HCT116 (cell line): ENCODE results near the gene NPB. TPM values are rescaled to one million over a fixed set of nuclear protein-coding genes. Genes with fewer than 3 reads are reported as not detected.

Source experiments
- ATAC-seq: fragments of 200-7000 bp; cut with Tn5 transposase; 2 replicates; pipeline ENCODE4 v1.9.1; 2020; ENCODE audit warnings: mild to moderate bottlenecking, moderate library complexity
- BruUV-seq: library from RNA; stranded (reverse); fragments of 400-500 nt; replicated peaks from 2 replicates; lab custom pipeline; 2021; lab: Mats Ljungman, UMichigan
- CTCF ChIA-PET: fragments of 300-600 bp; sonication (Branson Sonifier 250); formaldehyde crosslinking; loops from one replicate; lab custom pipeline; 2021; ENCODE audit warnings: antibody characterized with exemption; lab: Charles Lee
- POLR2A ChIA-PET: fragments of 300-600, 350-600 bp; sonication (Branson Sonifier 250); formaldehyde crosslinking; loops from one replicate; lab custom pipeline; 2021; ENCODE audit warnings: antibody characterized with exemption; lab: Charles Lee
- RAD21 ChIA-PET, 2 experiments: fragments of 300-600 bp; sonication (Branson Sonifier 250); formaldehyde crosslinking; loops; one replicate each; lab custom pipeline; 2023; ENCODE audit warnings: low total read pairs in 2 of 2; ENCODE audit not compliant: uncharacterized antibody in 2 of 2, unreplicated experiment in 2 of 2, low non-redundant PET in 1 of 2; lab: Charles Lee
- DNase-seq: peaks from one replicate; pipeline ENCODE4 v3.0.0-alpha.2; 2010; ENCODE audit warnings: low read depth, low spot score
- H2AFZ ChIP-seq: fragments of 200-600 bp; shearing (Covaris generic), sonication (generic); 2 replicates; pipeline ENCODE4 v1.6.1; 2017; ENCODE audit warnings: low read depth, mixed run types, mixed read lengths, antibody characterized with exemption, low read length; ENCODE audit not compliant: poor library complexity, severe bottlenecking
- H3K27ac ChIP-seq: 2 replicates; pipeline ENCODE4 v1.5.1; 2012; ENCODE audit warnings: low read depth, low read length
- H3K27me3 ChIP-seq: fragments of 200-600 bp; sonication (generic); 2 replicates; pipeline ENCODE4 v1.6.1; 2016; ENCODE audit warnings: mixed run types, low read length, mixed read lengths; ENCODE audit not compliant: insufficient read depth
- H3K36me3 ChIP-seq, 2 experiments: fragments of 200-500 bp in 1 of 2; fragments of 200-600 bp in 1 of 2; sonication (Bioruptor generic) in 1 of 2; sonication (generic) in 1 of 2; 2 replicates each; pipeline versions ENCODE4 v1.5.1 to v1.6.1; 2014 to 2016; ENCODE audit warnings: low read length in 2 of 2, inconsistent platforms in 1 of 2, mixed read lengths in 1 of 2, mixed run types in 1 of 2; ENCODE audit not compliant: insufficient read depth in 2 of 2, control insufficient read depth in 1 of 2
- H3K4me1 ChIP-seq, 2 experiments: fragments of 200-600 bp in 1 of 2; sonication (generic) in 1 of 2; 2 replicates each; pipeline versions ENCODE4 v1.5.1 to v1.6.1; 2012 to 2017; ENCODE audit warnings: low read length in 2 of 2, inconsistent platforms in 1 of 2, mild to moderate bottlenecking in 1 of 2, mixed read lengths in 1 of 2, mixed run types in 1 of 2, moderate library complexity in 1 of 2; ENCODE audit not compliant: insufficient read depth in 2 of 2, control insufficient read depth in 1 of 2
- H3K4me2 ChIP-seq: fragments of 200-600 bp; sonication (generic); 2 replicates; pipeline ENCODE4 v1.6.1; 2017; ENCODE audit warnings: mixed run types, low read length, mixed read lengths
- H3K4me3 ChIP-seq, 2 experiments: fragments of 200-600 bp in 1 of 2; sonication (generic) in 1 of 2; replicated peaks in 1 of 2; 2 replicates each; pipeline ENCODE4 v1.5.1; 2011 to 2016; ENCODE audit warnings: low read length in 2 of 2, control low read depth in 1 of 2, low read depth in 1 of 2, mild to moderate bottlenecking in 1 of 2, mixed read lengths in 1 of 2, mixed run types in 1 of 2
- H3K79me2 ChIP-seq: fragments of 200-600 bp; sonication (generic); 2 replicates; pipeline ENCODE4 v1.6.1; 2017; ENCODE audit warnings: mild to moderate bottlenecking, mixed run types, low read length, moderate library complexity, mixed read lengths; ENCODE audit not compliant: insufficient read depth
- H3K9ac ChIP-seq: fragments of 200-600 bp; sonication (generic); 2 replicates; pipeline ENCODE4 v1.6.1; 2016; ENCODE audit warnings: low read length, mixed read lengths
- H3K9me2 ChIP-seq: fragments of 200-600 bp; sonication (generic), shearing (Covaris generic); 2 replicates; pipeline ENCODE4 v1.6.1; 2017; ENCODE audit warnings: mixed run types, mild to moderate bottlenecking, moderate library complexity; ENCODE audit not compliant: insufficient read depth
- H3K9me3 ChIP-seq, 2 experiments: fragments of 200-500 bp in 1 of 2; fragments of 200-600 bp in 1 of 2; sonication (Bioruptor generic) in 1 of 2; sonication (generic) in 1 of 2; 2 replicates each; pipeline ENCODE4 v1.6.1; 2014 to 2017; ENCODE audit warnings: low read length in 2 of 2, mixed read lengths in 2 of 2, inconsistent platforms in 1 of 2, low read depth in 1 of 2, mild to moderate bottlenecking in 1 of 2, mixed run types in 1 of 2, moderate library complexity in 1 of 2; ENCODE audit not compliant: control insufficient read depth in 1 of 2, insufficient read depth in 1 of 2
- H4K20me1 ChIP-seq: fragments of 200-600 bp; sonication (generic), shearing (Covaris generic); 2 replicates; pipeline ENCODE4 v1.6.1; 2017; ENCODE audit warnings: mixed run types, mild to moderate bottlenecking, moderate library complexity; ENCODE audit not compliant: insufficient read depth
- CBX3 ChIP-seq: IDR thresholded peaks from 2 replicates; pipeline ENCODE4 v1.6.1; 2012; ENCODE audit warnings: low read depth
- CEBPB ChIP-seq: IDR thresholded peaks from 2 replicates; pipeline ENCODE4 v1.6.1; 2012; ENCODE audit warnings: low read depth
- EGR1 ChIP-seq: IDR thresholded peaks from 2 replicates; pipeline ENCODE4 v1.6.1; 2012; ENCODE audit warnings: low read depth
- ELF1 ChIP-seq: IDR thresholded peaks from 2 replicates; pipeline ENCODE4 v1.6.1; 2012; ENCODE audit warnings: low read depth, borderline replicate concordance
- FOSL1 ChIP-seq: IDR thresholded peaks from 2 replicates; pipeline ENCODE4 v1.6.1; 2012; ENCODE audit warnings: low read depth
- POLR2A ChIP-seq: IDR thresholded peaks from 2 replicates; pipeline ENCODE4 v1.7.0; 2011; ENCODE audit warnings: borderline replicate concordance; ENCODE audit not compliant: insufficient read depth, insufficient read length; ENCODE audit errors: extremely low read depth
- POLR2AphosphoS5 ChIP-seq: IDR thresholded peaks from 2 replicates; pipeline ENCODE4 v1.6.1; 2011; ENCODE audit warnings: mild to moderate bottlenecking, low read depth, low read length, moderate library complexity
- SP1 ChIP-seq: IDR thresholded peaks from 2 replicates; pipeline ENCODE4 v1.6.1; 2012; ENCODE audit warnings: low read depth
- YY1 ChIP-seq: IDR thresholded peaks from 2 replicates; pipeline ENCODE4 v1.6.1; 2011; ENCODE audit warnings: low read length, low read depth, moderate library complexity, mild to moderate bottlenecking; ENCODE audit not compliant: insufficient replicate concordance; ENCODE audit errors: extremely low read depth
- ZFX ChIP-seq: fragments of 450-650 bp; IDR thresholded peaks from 2 replicates; pipeline ENCODE4 v1.6.1; 2017
- ZNF274 ChIP-seq: fragments of 200-500 bp; sonication (Bioruptor generic); IDR thresholded peaks from 2 replicates; pipeline ENCODE4 v1.6.1; 2014; ENCODE audit warnings: mild to moderate bottlenecking, low read depth, low read length, inconsistent platforms
- intact Hi-C: fragments of 100-400 bp; cut with micrococcal nuclease; formaldehyde crosslinking; loops from 2 replicates; pipeline ENCODE4 v1.10.0; 2022
- total RNA-seq: library from RNA; stranded (reverse); gene quantifications from one replicate; pipeline ENCODE4 v1.2.1, GENCODE V29; 2021; ENCODE audit not compliant: unreplicated experiment
- TF ChIP-seq, protein P1 (sequence below): IDR thresholded peaks from 2 replicates; pipeline ENCODE4 v1.6.1; 2011; ENCODE audit warnings: mild to moderate bottlenecking, low read length, moderate library complexity; ENCODE audit not compliant: insufficient replicate concordance; ENCODE audit errors: extremely low read depth
- TF ChIP-seq, protein P2 (sequence below): IDR thresholded peaks from 2 replicates; pipeline ENCODE4 v1.6.1; 2012
- TF ChIP-seq, protein P3 (sequence below): IDR thresholded peaks from 2 replicates; pipeline ENCODE4 v1.6.1; 2012
- TF ChIP-seq, protein P4 (sequence below): IDR thresholded peaks from 2 replicates; pipeline ENCODE4 v1.6.1; 2012; ENCODE audit warnings: low read depth
- TF ChIP-seq, protein P5 (sequence below), 3 experiments: fragments of 200-600 bp in 1 of 3; sonication (generic) in 1 of 3; IDR thresholded peaks in 2 of 3; conservative IDR thresholded peaks in 1 of 3; 2 replicates each; pipeline ENCODE4 v1.5.1; 2012 to 2017; ENCODE audit warnings: low read depth in 2 of 3, low read length in 2 of 3, antibody characterized with exemption in 1 of 3, borderline replicate concordance in 1 of 3, control low read depth in 1 of 3, mild to moderate bottlenecking in 1 of 3, mixed read lengths in 1 of 3, mixed run types in 1 of 3, moderate library complexity in 1 of 3; ENCODE audit not compliant: insufficient read depth in 1 of 3

Gene NPB
- total RNA-seq, 1 experiment from 2014 or later, result 1.2 TPM

DNA sequence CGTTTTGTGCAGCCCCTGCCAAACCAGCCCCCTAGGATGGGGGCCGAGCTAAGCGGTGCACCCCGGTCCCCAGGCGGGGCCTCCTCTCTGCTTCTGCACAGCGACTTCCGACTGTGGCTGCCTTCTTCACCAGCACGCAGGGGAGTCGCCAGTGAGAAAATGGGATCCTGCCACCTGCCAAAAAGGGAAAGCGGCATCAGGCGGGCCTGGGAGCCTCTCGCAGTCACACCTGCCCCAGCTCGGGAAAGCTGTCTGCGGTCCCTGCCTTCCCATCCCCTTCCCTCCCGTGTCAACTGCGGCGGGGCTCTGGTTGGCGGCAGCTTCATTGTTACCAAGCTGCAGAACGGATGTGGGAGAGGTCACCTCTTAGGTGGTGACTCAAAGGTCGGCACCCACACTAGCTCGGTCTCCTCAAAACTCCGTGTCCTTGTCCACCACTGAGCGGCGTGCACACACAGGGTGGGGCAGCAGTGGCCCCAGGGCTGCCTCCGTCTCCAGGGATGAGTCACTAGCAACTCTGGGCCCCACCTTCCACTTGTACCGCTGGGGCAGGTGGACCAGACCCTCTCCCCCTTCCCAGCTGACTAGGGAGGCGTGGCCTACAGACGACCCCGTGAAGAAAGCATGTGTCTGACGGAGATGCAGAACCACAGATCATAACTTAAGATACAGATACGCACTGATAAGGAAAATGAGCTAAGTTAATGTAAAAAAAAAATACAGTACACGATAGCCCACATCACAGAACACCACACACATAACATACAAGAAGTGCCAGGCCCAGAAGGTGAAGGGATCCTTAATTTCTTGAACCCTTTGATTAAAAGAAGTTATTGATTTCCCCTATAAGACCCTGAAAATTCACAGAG lies 10.6 kb downstream of the NPB start:
- H3K9ac ChIP-seq, result peak overlapping the region; percentile 27; the same call in 1 of the 2 replicates
- no peaks in the 10 kb centered on the region for H4K20me1 ChIP-seq
- intact Hi-C loops, result loop anchor here (5.0 kb wide), 1 partner anchor 110 kb away; the partner anchor contains the start of genes CENPX and LRRC45
- no TSS peak for BruUV-seq
- H3K9me3 ChIP-seq, result no peaks in the 10 kb centered on the region
- H3K4me2 ChIP-seq, result peak overlapping the region; percentile 66
- no peaks in the 10 kb centered on the region for H3K9me2 ChIP-seq
- peak overlapping the region in 1 of 2 experiments; percentile 2; a peak in 1 of 4 replicates for H3K4me3 ChIP-seq
- peak overlapping the region; percentile 60 for H3K27ac ChIP-seq
- ATAC-seq (peak; percentile 49), DNase-seq (peak; percentile 81)
- ChIA-PET RAD21 (interaction anchor here in 1 of 2 experiments (1.3 kb wide), 1 partner anchor 13 kb away, joined by 3 read pairs; no protein-coding TSS in a partner anchor), POLR2A (interaction anchor here (1.1 to 1.3 kb wide), 2 partner anchors 14 to 15 kb away, joined by 3 read pairs; no protein-coding TSS in a partner anchor), CTCF (interaction anchor here (0.9 to 1.8 kb wide), 2 partner anchors 11 to 109 kb away, joined by 4 to 9 read pairs; partner anchors contain the start of genes CENPX and LRRC45)
- H2AFZ ChIP-seq, result no peak overlapping the region
- H3K36me3 ChIP-seq, result peaks cover 21 to 39% of the 10 kb centered on the region in 2 experiments
- H3K27me3 ChIP-seq, result no peaks in the 10 kb centered on the region
- H3K79me2 ChIP-seq, result peaks cover 40% of the 10 kb centered on the region
- H3K4me1 ChIP-seq, result peaks cover 39 to 56% of the 10 kb centered on the region in 2 experiments
- TF ChIP-seq, protein P1, sequence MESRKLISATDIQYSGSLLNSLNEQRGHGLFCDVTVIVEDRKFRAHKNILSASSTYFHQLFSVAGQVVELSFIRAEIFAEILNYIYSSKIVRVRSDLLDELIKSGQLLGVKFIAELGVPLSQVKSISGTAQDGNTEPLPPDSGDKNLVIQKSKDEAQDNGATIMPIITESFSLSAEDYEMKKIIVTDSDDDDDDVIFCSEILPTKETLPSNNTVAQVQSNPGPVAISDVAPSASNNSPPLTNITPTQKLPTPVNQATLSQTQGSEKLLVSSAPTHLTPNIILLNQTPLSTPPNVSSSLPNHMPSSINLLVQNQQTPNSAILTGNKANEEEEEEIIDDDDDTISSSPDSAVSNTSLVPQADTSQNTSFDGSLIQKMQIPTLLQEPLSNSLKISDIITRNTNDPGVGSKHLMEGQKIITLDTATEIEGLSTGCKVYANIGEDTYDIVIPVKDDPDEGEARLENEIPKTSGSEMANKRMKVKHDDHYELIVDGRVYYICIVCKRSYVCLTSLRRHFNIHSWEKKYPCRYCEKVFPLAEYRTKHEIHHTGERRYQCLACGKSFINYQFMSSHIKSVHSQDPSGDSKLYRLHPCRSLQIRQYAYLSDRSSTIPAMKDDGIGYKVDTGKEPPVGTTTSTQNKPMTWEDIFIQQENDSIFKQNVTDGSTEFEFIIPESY, result no peak
- TF ChIP-seq EGR1 (no peak), ZNF274 (no peak), POLR2A (no peak), YY1 (peak; percentile 62), FOSL1 (no peak), ZFX (no peak), SP1 (peak; percentile 93), CBX3 (no peak), ELF1 (no peak), POLR2AphosphoS5 (peak; percentile 65), CEBPB (no peak)
- TF ChIP-seq, protein P2, sequence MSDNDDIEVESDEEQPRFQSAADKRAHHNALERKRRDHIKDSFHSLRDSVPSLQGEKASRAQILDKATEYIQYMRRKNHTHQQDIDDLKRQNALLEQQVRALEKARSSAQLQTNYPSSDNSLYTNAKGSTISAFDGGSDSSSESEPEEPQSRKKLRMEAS, result peak; percentile 87
- TF ChIP-seq, protein P3, sequence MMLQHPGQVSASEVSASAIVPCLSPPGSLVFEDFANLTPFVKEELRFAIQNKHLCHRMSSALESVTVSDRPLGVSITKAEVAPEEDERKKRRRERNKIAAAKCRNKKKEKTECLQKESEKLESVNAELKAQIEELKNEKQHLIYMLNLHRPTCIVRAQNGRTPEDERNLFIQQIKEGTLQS, result no peak
- TF ChIP-seq, protein P4, sequence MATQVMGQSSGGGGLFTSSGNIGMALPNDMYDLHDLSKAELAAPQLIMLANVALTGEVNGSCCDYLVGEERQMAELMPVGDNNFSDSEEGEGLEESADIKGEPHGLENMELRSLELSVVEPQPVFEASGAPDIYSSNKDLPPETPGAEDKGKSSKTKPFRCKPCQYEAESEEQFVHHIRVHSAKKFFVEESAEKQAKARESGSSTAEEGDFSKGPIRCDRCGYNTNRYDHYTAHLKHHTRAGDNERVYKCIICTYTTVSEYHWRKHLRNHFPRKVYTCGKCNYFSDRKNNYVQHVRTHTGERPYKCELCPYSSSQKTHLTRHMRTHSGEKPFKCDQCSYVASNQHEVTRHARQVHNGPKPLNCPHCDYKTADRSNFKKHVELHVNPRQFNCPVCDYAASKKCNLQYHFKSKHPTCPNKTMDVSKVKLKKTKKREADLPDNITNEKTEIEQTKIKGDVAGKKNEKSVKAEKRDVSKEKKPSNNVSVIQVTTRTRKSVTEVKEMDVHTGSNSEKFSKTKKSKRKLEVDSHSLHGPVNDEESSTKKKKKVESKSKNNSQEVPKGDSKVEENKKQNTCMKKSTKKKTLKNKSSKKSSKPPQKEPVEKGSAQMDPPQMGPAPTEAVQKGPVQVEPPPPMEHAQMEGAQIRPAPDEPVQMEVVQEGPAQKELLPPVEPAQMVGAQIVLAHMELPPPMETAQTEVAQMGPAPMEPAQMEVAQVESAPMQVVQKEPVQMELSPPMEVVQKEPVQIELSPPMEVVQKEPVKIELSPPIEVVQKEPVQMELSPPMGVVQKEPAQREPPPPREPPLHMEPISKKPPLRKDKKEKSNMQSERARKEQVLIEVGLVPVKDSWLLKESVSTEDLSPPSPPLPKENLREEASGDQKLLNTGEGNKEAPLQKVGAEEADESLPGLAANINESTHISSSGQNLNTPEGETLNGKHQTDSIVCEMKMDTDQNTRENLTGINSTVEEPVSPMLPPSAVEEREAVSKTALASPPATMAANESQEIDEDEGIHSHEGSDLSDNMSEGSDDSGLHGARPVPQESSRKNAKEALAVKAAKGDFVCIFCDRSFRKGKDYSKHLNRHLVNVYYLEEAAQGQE, result no peak
- TF ChIP-seq, protein P5, sequence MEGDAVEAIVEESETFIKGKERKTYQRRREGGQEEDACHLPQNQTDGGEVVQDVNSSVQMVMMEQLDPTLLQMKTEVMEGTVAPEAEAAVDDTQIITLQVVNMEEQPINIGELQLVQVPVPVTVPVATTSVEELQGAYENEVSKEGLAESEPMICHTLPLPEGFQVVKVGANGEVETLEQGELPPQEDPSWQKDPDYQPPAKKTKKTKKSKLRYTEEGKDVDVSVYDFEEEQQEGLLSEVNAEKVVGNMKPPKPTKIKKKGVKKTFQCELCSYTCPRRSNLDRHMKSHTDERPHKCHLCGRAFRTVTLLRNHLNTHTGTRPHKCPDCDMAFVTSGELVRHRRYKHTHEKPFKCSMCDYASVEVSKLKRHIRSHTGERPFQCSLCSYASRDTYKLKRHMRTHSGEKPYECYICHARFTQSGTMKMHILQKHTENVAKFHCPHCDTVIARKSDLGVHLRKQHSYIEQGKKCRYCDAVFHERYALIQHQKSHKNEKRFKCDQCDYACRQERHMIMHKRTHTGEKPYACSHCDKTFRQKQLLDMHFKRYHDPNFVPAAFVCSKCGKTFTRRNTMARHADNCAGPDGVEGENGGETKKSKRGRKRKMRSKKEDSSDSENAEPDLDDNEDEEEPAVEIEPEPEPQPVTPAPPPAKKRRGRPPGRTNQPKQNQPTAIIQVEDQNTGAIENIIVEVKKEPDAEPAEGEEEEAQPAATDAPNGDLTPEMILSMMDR (IDR thresholded peaks at IDR 0.05 in 2 of 3, conservative IDR thresholded peaks at IDR 0.05 in 1 of 3; ENCODE audit: borderline replicate concordance in 1 of 3, insufficient read depth in 1 of 3, low read depth in 2 of 3, low read length in 2 of 3), result 0 out of 6 replicates have a peak, but pooled peaks of 1 of the 3 experiments have one; percentile 6
